K562 (cell line): ENCODE results near the gene CLCF1. TPM values are rescaled to one million over a fixed set of nuclear protein-coding genes. Genes with fewer than 3 reads are reported as not detected.

Experiments used
- CBFA2T2 ChIP-seq: fragments of 450-650 bp; conservative IDR thresholded peaks from 2 replicates; pipeline ENCODE4 v1.6.1; 2017; ENCODE audit warnings: mild to moderate bottlenecking
- FIP1L1 ChIP-seq: fragments of 200-400 bp; formaldehyde crosslinking; IDR thresholded peaks from 2 replicates; pipeline ENCODE4 v1.6.1; 2018; ENCODE audit warnings: mild to moderate bottlenecking, low read depth, low read length; ENCODE audit not compliant: poor library complexity, severe bottlenecking
- FOS ChIP-seq: IDR thresholded peaks from 3 replicates; pipeline ENCODE4 v1.6.1; 2011; ENCODE audit not compliant: insufficient read length; ENCODE audit errors: extremely low read depth
- GABPB2 ChIP-seq: fragments of 250-450 bp; sonication (Bioruptor Pico); conservative IDR thresholded peaks from 2 replicates; pipeline ENCODE4 v1.5.1; 2021; ENCODE audit warnings: mild to moderate bottlenecking
- JUNB ChIP-seq: fragments of 450-650 bp; formaldehyde crosslinking; conservative IDR thresholded peaks from 2 replicates; pipeline ENCODE4 v1.4.0; 2020; ENCODE audit warnings: mild to moderate bottlenecking
- NFE2L1 ChIP-seq: fragments of 450-650 bp; IDR thresholded peaks from 2 replicates; pipeline ENCODE4 v1.6.1; 2016; ENCODE audit warnings: missing genetic modification characterization, low read depth, mild to moderate bottlenecking, missing compliant biosample characterization, moderate library complexity, borderline replicate concordance
- NFXL1 ChIP-seq: fragments of 450-650 bp; formaldehyde crosslinking; IDR thresholded peaks from 2 replicates; pipeline ENCODE4 v1.4.0; 2021; ENCODE audit warnings: mild to moderate bottlenecking
- NR2C1 ChIP-seq, 2 experiments: fragments of 450-650 bp; IDR thresholded peaks; 2 replicates each; pipeline ENCODE4 v1.6.1; 2017; ENCODE audit warnings: mild to moderate bottlenecking in 2 of 2, antibody characterized with exemption in 1 of 2, inconsistent platforms in 1 of 2, missing compliant biosample characterization in 1 of 2, missing genetic modification characterization in 1 of 2
- RB1 ChIP-seq: fragments of 450-650 bp; IDR thresholded peaks from 2 replicates; pipeline ENCODE4 v1.6.1; 2017; ENCODE audit warnings: low read depth, mild to moderate bottlenecking
- SLC30A9 ChIP-seq: fragments of 250-450 bp; sonication (Bioruptor Pico); IDR thresholded peaks from 2 replicates; pipeline ENCODE4 v1.8.0; 2022; ENCODE audit warnings: mild to moderate bottlenecking, moderate library complexity
- SMARCE1 ChIP-seq: fragments of 450-650 bp; IDR thresholded peaks from 2 replicates; pipeline ENCODE4 v1.7.1; 2016; ENCODE audit warnings: mild to moderate bottlenecking
- polyA plus RNA-seq, 8 experiments: library from polyadenylated mRNA; depleted of rRNA in 4 of 8; stranded (reverse) in 5 of 8; unstranded in 3 of 8; fragments of >200 nt; fragmentation: Nextera tagmentation in 2 of 8; fragmentation: Illumina TruSeq in 1 of 8; extraction: Ambion mirVana in 2 of 8; extraction: Trizol in 1 of 8; gene quantifications; 2 replicates each; pipeline versions ENCODE4 v1.2.1 to v1.2.3, GENCODE V29; 2011 to 2014; ENCODE audit warnings: inconsistent platforms in 1 of 8, missing spikeins in 1 of 8
- total RNA-seq, 7 experiments: library from RNA; depleted of rRNA in 6 of 7; stranded (reverse); fragments of >200 nt in 6 of 7; fragmentation: Illumina TruSeq in 2 of 7; extraction: Trizol in 2 of 7; gene quantifications; 2 replicates each; pipeline versions ENCODE4 v1.2.1 to v1.2.3, GENCODE V29; 2011 to 2021; ENCODE audit warnings: low replicate concordance in 1 of 7
- TF ChIP-seq, protein P1 (sequence below): sonication (generic); formaldehyde crosslinking; IDR thresholded peaks from 2 replicates; pipeline ENCODE4 v1.8.0; 2022; ENCODE audit warnings: mild to moderate bottlenecking, missing genetic modification reagents
- TF ChIP-seq, protein P2 (sequence below): fragments of 250-450 bp; sonication (Bioruptor Pico); IDR thresholded peaks from 2 replicates; pipeline ENCODE4 v1.4.0; 2020; ENCODE audit warnings: mild to moderate bottlenecking, moderate library complexity
- TF ChIP-seq, protein P3 (sequence below): fragments of 250-450 bp; sonication (Bioruptor Pico); IDR thresholded peaks from 2 replicates; pipeline ENCODE4 v1.8.0; 2021; ENCODE audit warnings: moderate library complexity, mild to moderate bottlenecking, inconsistent platforms
- TF ChIP-seq, protein P4 (sequence below): fragments of 450-650 bp; formaldehyde crosslinking; conservative IDR thresholded peaks from 2 replicates; pipeline ENCODE4 v1.4.0; 2022; ENCODE audit warnings: mild to moderate bottlenecking, missing genetic modification characterization
- TF ChIP-seq, protein P5 (sequence below): fragments of 450-650 bp; formaldehyde crosslinking; IDR thresholded peaks from 2 replicates; pipeline ENCODE4 v1.4.0; 2022; ENCODE audit warnings: missing genetic modification characterization

Gene CLCF1
- total and polyA plus RNA-seq, 9 of the 15 experiments (the other 6 are each of a cell fraction or from before 2014, with no cell fraction given): 0.49 to 5.8 (median 3.0) TPM

DNA sequence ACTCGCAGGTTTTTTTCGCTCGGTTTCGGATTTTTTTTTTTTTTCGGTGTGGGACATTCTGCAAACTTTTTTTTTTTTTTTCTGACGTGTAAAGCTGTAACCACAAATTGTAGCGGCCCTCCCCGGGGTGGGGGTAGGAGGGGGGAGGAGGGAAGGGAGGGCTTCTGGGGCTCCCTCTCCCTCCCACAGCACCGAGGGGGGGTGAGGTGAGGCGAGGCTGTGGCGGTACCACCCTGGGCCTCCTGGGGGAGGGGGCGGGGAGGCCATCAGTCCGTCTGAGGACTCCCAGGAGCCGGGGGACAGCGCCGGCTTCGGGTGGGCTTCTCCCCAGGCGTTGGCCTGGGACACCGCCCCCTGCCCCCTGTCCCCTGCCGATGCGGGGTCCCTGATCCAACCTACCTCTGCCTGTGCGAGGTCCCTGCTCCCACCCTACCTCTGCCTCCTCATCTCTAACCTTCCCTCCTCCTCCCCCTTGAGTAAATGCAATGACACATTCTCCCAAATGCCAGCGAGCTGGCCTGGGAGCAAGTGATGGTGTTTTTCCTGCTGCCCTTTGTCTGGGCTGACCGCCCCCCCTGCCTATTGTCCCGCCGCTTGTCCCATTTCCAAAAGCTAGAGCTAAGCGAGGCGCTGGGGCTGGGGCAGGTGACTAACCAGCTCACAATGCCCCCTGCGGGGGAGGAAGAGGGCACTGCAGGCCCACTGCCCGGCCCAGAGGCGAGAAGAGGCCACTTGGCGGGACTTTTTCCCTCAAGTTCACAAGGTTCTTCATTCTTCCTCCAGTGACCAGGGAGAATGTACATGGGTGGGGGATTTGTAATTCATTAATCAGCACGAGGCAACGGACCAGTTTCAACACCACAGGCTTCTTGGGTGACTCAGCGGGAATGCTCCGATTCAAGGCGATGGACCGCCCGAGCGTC, 511 bp upstream of the CLCF1 start (continued):
- no peak for TF ChIP-seq CBFA2T2
- TF ChIP-seq, protein P1, sequence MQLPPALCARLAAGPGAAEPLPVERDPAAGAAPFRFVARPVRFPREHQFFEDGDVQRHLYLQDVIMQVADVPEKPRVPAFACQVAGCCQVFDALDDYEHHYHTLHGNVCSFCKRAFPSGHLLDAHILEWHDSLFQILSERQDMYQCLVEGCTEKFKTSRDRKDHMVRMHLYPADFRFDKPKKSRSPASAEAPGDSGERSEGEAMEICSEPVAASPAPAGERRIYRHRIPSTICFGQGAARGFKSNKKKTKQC: no peak
- no peak for TF ChIP-seq GABPB2 (CRISPR knock-in tag)
- no peak for TF ChIP-seq NFXL1 (CRISPR knock-in tag)
- no peak for TF ChIP-seq FIP1L1
- TF ChIP-seq, protein P2, sequence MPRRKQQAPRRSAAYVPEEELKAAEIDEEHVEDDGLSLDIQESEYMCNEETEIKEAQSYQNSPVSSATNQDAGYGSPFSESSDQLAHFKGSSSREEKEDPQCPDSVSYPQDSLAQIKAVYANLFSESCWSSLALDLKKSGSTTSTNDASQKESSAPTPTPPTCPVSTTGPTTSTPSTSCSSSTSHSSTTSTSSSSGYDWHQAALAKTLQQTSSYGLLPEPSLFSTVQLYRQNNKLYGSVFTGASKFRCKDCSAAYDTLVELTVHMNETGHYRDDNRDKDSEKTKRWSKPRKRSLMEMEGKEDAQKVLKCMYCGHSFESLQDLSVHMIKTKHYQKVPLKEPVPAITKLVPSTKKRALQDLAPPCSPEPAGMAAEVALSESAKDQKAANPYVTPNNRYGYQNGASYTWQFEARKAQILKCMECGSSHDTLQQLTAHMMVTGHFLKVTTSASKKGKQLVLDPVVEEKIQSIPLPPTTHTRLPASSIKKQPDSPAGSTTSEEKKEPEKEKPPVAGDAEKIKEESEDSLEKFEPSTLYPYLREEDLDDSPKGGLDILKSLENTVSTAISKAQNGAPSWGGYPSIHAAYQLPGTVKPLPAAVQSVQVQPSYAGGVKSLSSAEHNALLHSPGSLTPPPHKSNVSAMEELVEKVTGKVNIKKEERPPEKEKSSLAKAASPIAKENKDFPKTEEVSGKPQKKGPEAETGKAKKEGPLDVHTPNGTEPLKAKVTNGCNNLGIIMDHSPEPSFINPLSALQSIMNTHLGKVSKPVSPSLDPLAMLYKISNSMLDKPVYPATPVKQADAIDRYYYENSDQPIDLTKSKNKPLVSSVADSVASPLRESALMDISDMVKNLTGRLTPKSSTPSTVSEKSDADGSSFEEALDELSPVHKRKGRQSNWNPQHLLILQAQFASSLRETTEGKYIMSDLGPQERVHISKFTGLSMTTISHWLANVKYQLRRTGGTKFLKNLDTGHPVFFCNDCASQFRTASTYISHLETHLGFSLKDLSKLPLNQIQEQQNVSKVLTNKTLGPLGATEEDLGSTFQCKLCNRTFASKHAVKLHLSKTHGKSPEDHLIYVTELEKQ (CRISPR knock-in tag): no peak
- no peak for TF ChIP-seq FOS
- TF ChIP-seq, protein P3, sequence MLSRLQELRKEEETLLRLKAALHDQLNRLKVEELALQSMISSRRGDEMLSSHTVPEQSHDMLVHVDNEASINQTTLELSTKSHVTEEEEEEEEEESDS: no peak
- TF ChIP-seq NFE2L1 (tag): peak; percentile 76
- no peak for TF ChIP-seq JUNB
- TF ChIP-seq, protein P4, sequence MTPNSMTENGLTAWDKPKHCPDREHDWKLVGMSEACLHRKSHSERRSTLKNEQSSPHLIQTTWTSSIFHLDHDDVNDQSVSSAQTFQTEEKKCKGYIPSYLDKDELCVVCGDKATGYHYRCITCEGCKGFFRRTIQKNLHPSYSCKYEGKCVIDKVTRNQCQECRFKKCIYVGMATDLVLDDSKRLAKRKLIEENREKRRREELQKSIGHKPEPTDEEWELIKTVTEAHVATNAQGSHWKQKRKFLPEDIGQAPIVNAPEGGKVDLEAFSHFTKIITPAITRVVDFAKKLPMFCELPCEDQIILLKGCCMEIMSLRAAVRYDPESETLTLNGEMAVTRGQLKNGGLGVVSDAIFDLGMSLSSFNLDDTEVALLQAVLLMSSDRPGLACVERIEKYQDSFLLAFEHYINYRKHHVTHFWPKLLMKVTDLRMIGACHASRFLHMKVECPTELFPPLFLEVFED: 0 out of 2 replicates have a peak, but pooled peaks have one; percentile 23
- TF ChIP-seq, protein P5, sequence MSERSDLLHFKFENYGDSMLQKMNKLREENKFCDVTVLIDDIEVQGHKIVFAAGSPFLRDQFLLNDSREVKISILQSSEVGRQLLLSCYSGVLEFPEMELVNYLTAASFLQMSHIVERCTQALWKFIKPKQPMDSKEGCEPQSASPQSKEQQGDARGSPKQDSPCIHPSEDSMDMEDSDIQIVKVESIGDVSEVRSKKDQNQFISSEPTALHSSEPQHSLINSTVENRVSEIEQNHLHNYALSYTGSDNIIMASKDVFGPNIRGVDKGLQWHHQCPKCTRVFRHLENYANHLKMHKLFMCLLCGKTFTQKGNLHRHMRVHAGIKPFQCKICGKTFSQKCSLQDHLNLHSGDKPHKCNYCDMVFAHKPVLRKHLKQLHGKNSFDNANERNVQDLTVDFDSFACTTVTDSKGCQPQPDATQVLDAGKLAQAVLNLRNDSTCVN (CRISPR knock-in tag): peak; percentile 45; the same call in 1 of the 2 replicates
- peak; percentile 66 for TF ChIP-seq SMARCE1
- TF ChIP-seq NR2C1 (IDR thresholded peaks at IDR 0.05): no peak
- no peak for TF ChIP-seq NR2C1 (tag; IDR thresholded peaks at IDR 0.05)
- TF ChIP-seq RB1: peak; percentile 53; the same call in 1 of the 2 replicates
- TF ChIP-seq SLC30A9 (CRISPR knock-in tag): no peak
